Suppressor macrophage treated with lipopolysaccharide for 4 hours (primary cell): ENCODE data around the gene PDZRN3.

ENCODE experiments used
- DNase-seq: peaks from one replicate; pipeline ENCODE4 v3.0.0-alpha.2; 2020

PDZRN3 gene

GRCh38 chr3:73622091-73622805 lies 2.5 kb downstream of the PDZRN3 start:
- no peak for DNase-seq

GRCh38 chr3:73621388-73621787 lies 3.4 kb downstream of the PDZRN3 start:
- no peak for DNase-seq

- DNase-seq: no peak
Observed at GRCh38 chr3:73618461-73618860, 6.3 kb downstream of the PDZRN3 start.

GRCh38 chr3:73616056-73616455 lies 8.7 kb downstream of the PDZRN3 start:
- no peak for DNase-seq

GRCh38 chr3:73614419-73614818 lies 10.3 kb downstream of the PDZRN3 start:
- DNase-seq: no peak

- no peak for DNase-seq
Observed at GRCh38 chr3:73611176-73611575, 13.6 kb downstream of the PDZRN3 start.

GRCh38 chr3:73610493-73610892 lies 14.2 kb downstream of the PDZRN3 start:
- no peak for DNase-seq

- no peak for DNase-seq
Observed at GRCh38 chr3:73609655-73610054, 15.1 kb downstream of the PDZRN3 start.

- DNase-seq: no peak
Observed at GRCh38 chr3:73609315-73609641, 15.5 kb downstream of the PDZRN3 start.

GRCh38 chr3:73608456-73609314 lies 16.1 kb downstream of the PDZRN3 start:
- DNase-seq: no peak

GRCh38 chr3:73605861-73606260 lies 18.9 kb downstream of the PDZRN3 start:
- DNase-seq: no peak

- no peak for DNase-seq
Observed at GRCh38 chr3:73605412-73605811, 19.3 kb downstream of the PDZRN3 start.

GRCh38 chr3:73604451-73604850 lies 20.3 kb downstream of the PDZRN3 start:
- no peak for DNase-seq

GRCh38 chr3:73603762-73604171 lies 21.0 kb downstream of the PDZRN3 start:
- DNase-seq: no peak

GRCh38 chr3:73602170-73602569 lies 22.6 kb downstream of the PDZRN3 start:
- no peak for DNase-seq

- no peak for DNase-seq
Observed at GRCh38 chr3:73601481-73601880, 23.3 kb downstream of the PDZRN3 start.

- no peak for DNase-seq
Observed at GRCh38 chr3:73601011-73601410, 23.7 kb downstream of the PDZRN3 start.

- no peak for DNase-seq
Observed at GRCh38 chr3:73600293-73600938, 24.3 kb downstream of the PDZRN3 start.

GRCh38 chr3:73599605-73600004 lies 25.1 kb downstream of the PDZRN3 start:
- DNase-seq: no peak

- no peak for DNase-seq
Observed at GRCh38 chr3:73597476-73597875, 27.3 kb downstream of the PDZRN3 start.

- no peak for DNase-seq
Observed at GRCh38 chr3:73592154-73593144, 32.3 kb downstream of the PDZRN3 start.

GRCh38 chr3:73591286-73591800 lies 33.4 kb downstream of the PDZRN3 start:
- no peak for DNase-seq
